Measurements from ENCODE around the gene RFX4. TPM values are rescaled to one million over a fixed set of nuclear protein-coding genes. Genes with fewer than 3 reads are reported as not detected.

The RFX4 gene
- total RNA-seq, 1 experiment from 2014 or later, result not detected

GRCh38 chr12:106670131-106670530 is 87.3 kb downstream of the RFX4 start (continued):
- TF ChIP-seq, protein P1, sequence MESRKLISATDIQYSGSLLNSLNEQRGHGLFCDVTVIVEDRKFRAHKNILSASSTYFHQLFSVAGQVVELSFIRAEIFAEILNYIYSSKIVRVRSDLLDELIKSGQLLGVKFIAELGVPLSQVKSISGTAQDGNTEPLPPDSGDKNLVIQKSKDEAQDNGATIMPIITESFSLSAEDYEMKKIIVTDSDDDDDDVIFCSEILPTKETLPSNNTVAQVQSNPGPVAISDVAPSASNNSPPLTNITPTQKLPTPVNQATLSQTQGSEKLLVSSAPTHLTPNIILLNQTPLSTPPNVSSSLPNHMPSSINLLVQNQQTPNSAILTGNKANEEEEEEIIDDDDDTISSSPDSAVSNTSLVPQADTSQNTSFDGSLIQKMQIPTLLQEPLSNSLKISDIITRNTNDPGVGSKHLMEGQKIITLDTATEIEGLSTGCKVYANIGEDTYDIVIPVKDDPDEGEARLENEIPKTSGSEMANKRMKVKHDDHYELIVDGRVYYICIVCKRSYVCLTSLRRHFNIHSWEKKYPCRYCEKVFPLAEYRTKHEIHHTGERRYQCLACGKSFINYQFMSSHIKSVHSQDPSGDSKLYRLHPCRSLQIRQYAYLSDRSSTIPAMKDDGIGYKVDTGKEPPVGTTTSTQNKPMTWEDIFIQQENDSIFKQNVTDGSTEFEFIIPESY (IDR thresholded peaks at IDR 0.05; ENCODE audit: extremely low read depth, insufficient replicate concordance, low read length), result no peak
- TF ChIP-seq EZH2 (IDR thresholded peaks at IDR 0.05), result no peak

DNA sequence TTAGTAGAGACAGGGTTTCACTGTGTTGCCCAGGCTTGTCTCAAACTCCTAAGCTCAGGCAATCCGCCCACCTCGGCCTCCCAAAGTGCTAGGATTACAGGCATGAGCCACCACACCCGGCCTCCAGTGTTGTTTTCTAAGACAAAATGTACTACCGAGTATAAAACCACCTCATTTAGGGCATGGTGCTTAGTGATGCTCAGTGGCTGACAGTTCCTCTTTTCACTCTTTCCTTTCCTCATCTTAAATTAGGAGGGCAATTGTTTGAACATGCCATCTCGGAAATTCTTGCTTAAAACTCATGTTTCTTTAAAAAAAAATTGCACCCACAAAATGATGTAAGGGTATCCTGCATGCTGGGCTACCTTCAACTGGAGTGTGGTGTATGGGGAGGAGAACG is 89.0 kb downstream of the RFX4 start:
- no peak overlapping the region for H2AFZ ChIP-seq (ENCODE audit: low read depth, low read length, poor library complexity, severe bottlenecking)
- no peaks in the 10 kb centered on the region for H3K79me2 ChIP-seq (ENCODE audit: insufficient read depth, low read length)
- ATAC-seq, result no peak
- ChIA-PET RAD21 (ENCODE audit: low non-redundant PET in 1 of 2, low total read pairs in 2 of 2, uncharacterized antibody in 2 of 2, unreplicated experiment in 2 of 2) (no interaction called here), POLR2A (no interaction called here), CTCF (no interaction called here)
- DNase-seq (ENCODE audit: low read depth, low spot score), result no peak
- BruUV-seq (replicated peaks), result no TSS peak
- H3K9me2 ChIP-seq (ENCODE audit: insufficient read depth), result no peaks in the 10 kb centered on the region
- H4K20me1 ChIP-seq (ENCODE audit: insufficient read depth), result no peaks in the 10 kb centered on the region
- no peak for TF ChIP-seq CBX3 (IDR thresholded peaks at IDR 0.05; ENCODE audit: low read depth)
- no peak for TF ChIP-seq YY1 (IDR thresholded peaks at IDR 0.05; ENCODE audit: extremely low read depth, insufficient replicate concordance, low read depth, low read length)
- TF ChIP-seq, protein P1 (IDR thresholded peaks at IDR 0.05; ENCODE audit: extremely low read depth, insufficient replicate concordance, low read length), result no peak
- no peak for TF ChIP-seq POLR2A (IDR thresholded peaks at IDR 0.05; ENCODE audit: borderline replicate concordance, extremely low read depth, insufficient read depth, insufficient read length)
- no peak for TF ChIP-seq RAD21 (IDR thresholded peaks at IDR 0.05; ENCODE audit: low read depth)
- no peak for TF ChIP-seq TCF7L2 (IDR thresholded peaks at IDR 0.05; ENCODE audit: borderline replicate concordance, extremely low read depth, insufficient read depth, insufficient read length)
- no peak overlapping the region for H3K9ac ChIP-seq (ENCODE audit: low read length)
- intact Hi-C loops (cut with micrococcal nuclease), result no loop called here
- H3K4me1 ChIP-seq (ENCODE audit: control insufficient read depth in 1 of 2, insufficient read depth in 2 of 2, low read length in 2 of 2), result no peaks in the 10 kb centered on the region
- no peak overlapping the region for H3K27ac ChIP-seq (ENCODE audit: low read depth, low read length)
- no peaks in the 10 kb centered on the region for H3K36me3 ChIP-seq (ENCODE audit: control insufficient read depth in 1 of 2, insufficient read depth in 2 of 2, low read length in 2 of 2)
- peaks cover 22% of the 10 kb centered on the region for H3K27me3 ChIP-seq (ENCODE audit: insufficient read depth, low read length)
- H3K9me3 ChIP-seq (ENCODE audit: control insufficient read depth in 1 of 2, insufficient read depth in 1 of 2, low read depth in 1 of 2, low read length in 2 of 2), result no peaks in the 10 kb centered on the region
- no peak overlapping the region for H3K4me3 ChIP-seq (replicated peaks in 1 of 2; ENCODE audit: low read depth in 1 of 2, low read length in 2 of 2)
- H3K4me2 ChIP-seq (ENCODE audit: low read length), result no peak overlapping the region

Measured in HCT116 (cell line).